HG03039 (cell line): Measurements from ENCODE around the gene RAP1GAP2.
"Not testable (repeated sequence)": the region's sequence is repeated elsewhere in the genome, so short reads cannot be mapped to it uniquely, and the experiment has no call there.

Source experiments
- ATAC-seq: cut with Tn5 transposase; IDR thresholded peaks from one replicate; pipeline ENCODE4 v1.9.1; 2021; ENCODE audit warnings: mild to moderate bottlenecking, moderate library complexity; ENCODE audit not compliant: unreplicated experiment

The RAP1GAP2 gene

GRCh38 chr17:2880050-2880449 is 83.8 kb downstream of the RAP1GAP2 start:
- ATAC-seq: no peak

DNA sequence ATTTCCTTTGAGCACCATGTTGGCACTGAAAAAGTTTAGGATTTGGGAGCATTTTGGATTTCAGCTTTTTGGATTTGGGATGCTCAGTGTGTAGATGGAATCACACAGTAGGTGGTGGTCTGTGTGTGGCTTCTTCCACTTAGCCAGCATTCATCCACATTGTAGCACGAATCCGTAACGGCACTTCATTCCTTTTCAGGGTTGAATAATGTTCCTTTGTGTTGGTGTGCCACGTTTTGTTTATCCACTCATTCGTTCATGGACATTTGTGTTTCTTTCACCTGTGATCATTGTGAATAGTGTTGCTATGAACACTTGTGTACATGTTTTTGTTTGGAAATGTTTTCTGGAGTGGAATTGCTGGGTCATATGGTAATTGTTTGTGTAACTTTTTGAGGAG is 85.1 kb downstream of the RAP1GAP2 start:
- no peak for ATAC-seq

DNA sequence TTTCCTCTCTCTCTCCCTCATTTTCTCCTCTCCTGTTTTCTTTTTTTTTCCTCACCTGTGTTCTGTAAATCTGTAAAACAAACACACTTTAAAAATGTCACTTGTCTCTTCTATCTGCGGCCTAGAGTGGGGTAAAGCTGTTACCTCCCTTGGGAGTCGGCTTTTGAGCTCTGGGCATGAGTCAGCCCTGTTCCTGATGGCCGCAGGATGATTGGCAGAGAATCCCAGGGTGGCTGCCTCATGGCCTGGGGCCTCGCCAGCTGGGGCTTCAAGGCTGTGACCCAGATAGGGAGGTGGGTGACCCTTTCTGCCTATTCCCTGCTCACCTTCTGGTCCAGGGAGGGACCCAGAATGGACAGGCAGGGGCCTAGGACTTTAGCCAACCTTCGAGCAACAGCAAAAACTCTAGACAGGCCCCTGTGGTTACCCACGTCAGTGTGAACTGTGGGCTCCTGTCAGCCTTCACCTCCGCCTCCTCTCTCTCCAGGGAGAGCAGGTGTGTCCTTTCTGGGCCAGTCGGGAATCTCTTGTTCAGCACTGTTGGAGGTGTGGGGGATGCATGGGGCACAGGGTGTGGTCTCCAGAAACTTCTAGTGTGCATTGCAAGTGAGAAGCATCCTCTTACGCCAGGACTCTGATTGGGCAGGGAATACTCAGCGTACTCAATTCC is 87.4 kb downstream of the RAP1GAP2 start:
- no peak for ATAC-seq

GRCh38 chr17:2885733-2886132 is 89.5 kb downstream of the RAP1GAP2 start:
- ATAC-seq: no peak

- ATAC-seq: no peak
Measured at GRCh38 chr17:2888326-2888725, 92.1 kb downstream of the RAP1GAP2 start.

DNA sequence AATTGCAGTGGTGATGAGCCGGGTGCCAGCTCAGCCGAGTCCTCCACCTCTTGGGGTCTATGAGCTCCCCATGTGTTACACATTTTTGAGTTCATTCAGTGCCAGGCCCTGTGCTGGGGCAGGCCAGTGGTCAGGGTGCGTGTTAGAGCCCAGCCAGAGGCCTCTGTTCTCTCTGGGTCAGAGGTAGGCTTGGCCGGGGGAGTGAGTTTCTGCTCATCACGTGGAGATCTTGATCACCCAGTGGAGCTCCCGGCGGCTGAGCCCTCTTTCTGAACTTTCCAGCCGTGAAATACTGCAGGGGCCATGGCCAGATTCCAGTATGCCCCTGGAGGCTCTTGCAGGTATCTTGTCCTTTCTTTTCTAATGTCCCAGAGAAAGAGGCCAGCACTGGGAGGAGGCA is 93.0 kb downstream of the RAP1GAP2 start:
- no peak for ATAC-seq

DNA sequence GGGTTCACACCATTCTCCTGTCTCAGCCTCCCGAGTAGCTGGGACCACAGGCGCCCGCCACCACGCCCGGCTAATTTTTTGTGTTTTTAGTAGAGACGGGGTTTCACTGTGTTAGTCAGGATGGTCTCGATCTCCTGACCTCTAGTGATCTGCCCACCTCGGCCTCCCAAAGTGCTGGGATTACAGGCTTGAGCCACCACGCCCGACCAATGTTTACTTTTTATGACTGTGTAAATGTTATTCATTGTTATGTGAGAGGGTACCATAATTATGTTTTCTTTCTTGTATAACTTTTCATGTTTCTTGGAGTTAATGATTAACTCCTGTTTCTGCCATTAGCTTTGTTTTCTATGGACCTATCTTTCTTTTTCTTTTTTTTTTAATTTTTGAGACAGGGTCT is 94.5 kb downstream of the RAP1GAP2 start:
- not testable (repeated sequence) for ATAC-seq

GRCh38 chr17:2892305-2892971 is 96.2 kb downstream of the RAP1GAP2 start:
- ATAC-seq: no peak

GRCh38 chr17:2893422-2893914 is 97.2 kb downstream of the RAP1GAP2 start:
- ATAC-seq: no peak

GRCh38 chr17:2894782-2895181 is 98.5 kb downstream of the RAP1GAP2 start:
- no peak for ATAC-seq

DNA sequence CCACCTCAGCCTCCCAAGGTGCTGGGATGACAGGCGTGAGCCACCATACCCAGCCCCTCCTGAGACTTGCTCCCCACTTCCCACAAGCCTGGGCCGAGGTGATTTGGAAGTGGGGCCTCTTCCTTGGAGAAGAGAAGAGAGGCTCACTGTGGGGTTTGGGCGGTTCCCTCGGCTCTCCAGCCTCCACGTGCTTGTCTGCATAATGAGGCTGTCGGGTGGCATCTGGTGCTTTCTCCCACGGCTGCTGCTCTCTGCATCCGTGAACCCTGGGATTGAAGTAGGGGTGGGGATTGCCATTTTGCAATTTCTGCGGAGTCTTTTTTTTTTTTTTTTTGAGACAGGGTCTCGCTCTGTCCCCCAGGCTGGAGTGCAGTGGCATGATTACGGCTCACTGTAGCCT is 101.4 kb downstream of the RAP1GAP2 start:
- ATAC-seq: no peak

GRCh38 chr17:2898255-2898926 is 102.2 kb downstream of the RAP1GAP2 start:
- ATAC-seq: no peak

GRCh38 chr17:2899906-2900305 is 103.7 kb downstream of the RAP1GAP2 start:
- no peak for ATAC-seq

DNA sequence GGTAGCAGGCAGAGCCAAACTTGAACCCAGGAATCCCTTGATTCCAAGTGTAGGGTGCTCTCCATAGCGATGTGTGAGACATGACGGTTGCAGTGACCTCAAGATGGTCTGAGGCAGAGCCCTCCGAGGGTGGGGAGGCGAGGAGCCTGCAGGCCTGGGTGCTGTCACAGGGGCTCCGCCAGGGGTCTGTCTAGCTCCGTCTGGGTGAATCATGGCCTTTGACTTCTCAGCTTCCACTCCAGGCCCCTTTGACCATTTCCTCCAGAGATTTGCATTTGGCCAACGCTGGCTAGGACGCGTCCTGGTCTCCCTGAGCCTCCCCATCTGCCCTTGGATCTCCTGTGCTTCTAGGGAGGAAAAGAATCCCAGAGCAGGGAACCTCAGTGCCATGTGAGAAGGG is 104.6 kb downstream of the RAP1GAP2 start:
- no peak for ATAC-seq

DNA sequence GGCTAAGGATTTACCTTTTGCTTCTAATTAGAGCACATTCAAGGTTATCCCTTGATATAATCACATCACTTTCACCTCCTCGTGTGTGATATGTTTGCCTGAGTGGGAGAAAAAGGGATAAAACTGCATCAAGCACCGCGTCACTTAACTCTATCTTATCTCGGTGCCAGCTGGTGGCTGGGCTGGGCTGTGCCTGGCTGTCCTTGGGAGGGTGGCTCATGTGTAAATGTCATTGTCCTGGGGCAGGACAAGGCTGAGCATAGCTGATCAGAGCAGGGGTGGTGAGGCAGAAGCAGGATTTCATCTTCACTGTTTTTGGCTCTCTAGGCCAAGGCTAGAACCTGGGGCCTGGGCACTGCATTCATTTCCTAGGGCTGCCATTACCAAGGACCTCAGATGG is 105.3 kb downstream of the RAP1GAP2 start:
- ATAC-seq: no peak

DNA sequence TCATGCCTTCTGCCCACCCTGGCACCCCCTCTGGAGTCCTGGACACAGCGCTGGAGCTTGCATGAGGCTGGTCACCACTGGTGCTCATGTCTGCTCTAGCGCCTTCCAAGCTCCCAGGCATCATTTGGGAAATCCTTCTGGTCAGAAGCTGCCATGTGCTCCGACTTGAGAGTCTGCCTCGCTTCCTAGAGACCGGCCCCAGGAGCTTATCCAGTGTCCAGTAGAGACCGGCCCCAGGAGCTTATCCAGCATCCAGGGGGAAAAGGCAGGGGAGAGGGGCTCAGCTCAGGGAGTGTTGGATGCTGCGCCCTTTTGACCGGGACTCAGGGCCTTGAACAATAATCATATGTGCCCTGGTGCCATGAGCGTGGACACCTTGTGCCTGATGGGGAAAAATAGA is 106.3 kb downstream of the RAP1GAP2 start:
- ATAC-seq: no peak

DNA sequence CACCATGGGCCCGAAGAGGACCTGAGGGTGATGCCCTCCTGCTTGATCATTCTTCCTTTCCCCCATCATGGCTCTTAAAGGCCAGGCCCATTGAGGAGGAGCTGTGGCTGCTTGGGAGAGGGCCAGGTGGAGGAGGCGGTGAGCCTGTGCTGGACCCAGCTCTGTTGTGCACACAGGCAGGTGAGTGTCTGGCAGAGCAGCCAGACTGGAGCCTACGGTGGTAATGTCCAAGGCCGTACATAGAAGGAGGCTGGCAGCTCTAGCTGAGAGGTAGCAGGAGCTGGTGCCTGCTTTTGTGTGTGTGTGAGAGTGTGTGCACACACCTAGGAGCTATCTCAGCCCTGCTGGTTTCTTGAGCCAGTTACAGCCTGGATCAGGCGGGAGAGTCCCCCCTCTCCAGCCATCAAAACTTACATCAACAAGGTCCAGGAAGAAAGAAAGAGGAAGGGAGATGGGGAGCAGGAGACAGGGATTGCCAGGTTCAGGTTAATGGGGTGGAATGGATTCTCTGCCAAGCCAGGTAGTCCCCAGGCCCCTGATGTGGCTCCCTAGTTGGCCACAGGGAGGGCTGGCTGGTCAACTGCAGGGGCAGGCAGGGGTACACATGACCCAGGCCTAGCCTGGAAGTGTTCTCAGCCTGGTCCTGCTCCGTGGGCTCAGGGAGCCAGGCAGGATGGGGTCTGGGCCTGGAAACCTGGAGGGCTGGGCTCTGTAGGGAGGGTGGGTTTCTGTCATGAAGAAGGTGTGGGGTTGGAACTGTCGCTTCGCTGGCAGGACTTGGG is 107.1 kb downstream of the RAP1GAP2 start:
- ATAC-seq: no peak

DNA sequence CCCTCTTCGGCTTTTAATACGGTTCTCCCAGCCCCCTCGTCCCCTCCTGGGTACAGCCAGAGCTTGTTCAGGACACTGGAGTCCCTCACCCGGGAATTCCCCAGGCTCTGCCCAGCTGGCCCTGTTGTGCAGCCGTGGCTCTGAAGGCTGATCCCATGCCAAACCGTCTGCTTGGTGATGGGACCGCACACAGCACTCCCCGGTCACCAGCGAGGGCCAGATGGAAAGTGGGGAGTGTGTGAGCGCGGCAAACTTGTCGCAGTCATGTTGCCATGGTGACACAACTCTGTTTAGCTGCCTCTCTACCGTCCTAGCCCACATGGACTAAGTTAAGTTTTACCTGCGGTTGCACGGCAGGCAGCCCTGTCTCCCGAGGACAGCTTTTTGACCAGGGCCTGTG is 107.9 kb downstream of the RAP1GAP2 start:
- ATAC-seq: no peak

DNA sequence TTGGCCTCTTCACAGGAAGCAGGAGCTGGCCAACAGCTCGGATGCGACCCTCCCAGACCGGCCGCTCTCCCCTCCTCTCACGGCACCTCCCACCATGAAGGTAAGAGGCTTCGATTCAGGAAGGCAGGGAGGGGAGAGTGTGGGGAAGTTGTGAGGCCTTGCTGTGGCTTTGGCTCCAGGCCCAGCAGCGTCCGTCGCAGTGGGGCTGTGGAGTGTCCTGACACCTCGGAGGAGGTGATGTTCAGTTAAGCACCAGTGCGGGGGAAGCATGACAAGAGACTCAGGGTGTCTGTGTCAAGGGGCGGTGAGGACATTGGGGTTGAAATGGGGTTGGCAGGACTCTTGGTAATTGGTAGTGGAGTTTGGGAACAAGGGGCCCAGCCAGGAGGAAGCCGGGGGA is 109.0 kb downstream of the RAP1GAP2 start:
- no peak for ATAC-seq

GRCh38 chr17:2905696-2906501 is 109.7 kb downstream of the RAP1GAP2 start:
- ATAC-seq: no peak
